Tibial artery (tissue), 4 donors: ENCODE measurements around the gene MKRN2OS.

Experiments
- DNase-seq, 2 donors: peaks; one replicate each; pipeline ENCODE4 v3.0.0-alpha.2; 2019
- H3K27ac ChIP-seq, 2 donors: fragments of 200-600 bp; sonication (generic) in 1 of 2; 1 replicate in 1 of 2; 2 replicates in 1 of 2; pipeline ENCODE4 v1.5.1; 2018 to 2019; ENCODE audit warnings: mild to moderate bottlenecking in 1 of 2
- H3K27me3 ChIP-seq, 2 donors: fragments of 200-600 bp; sonication (generic) in 1 of 2; one replicate each; pipeline versions ENCODE4 v1.5.1 to v1.6.0; 2016 to 2019
- H3K36me3 ChIP-seq, 3 donors: fragments of 200-600 bp; sonication (generic) in 2 of 3; one replicate each; pipeline ENCODE4 v1.5.1; 2016 to 2019; ENCODE audit warnings: mild to moderate bottlenecking in 2 of 3
- H3K4me1 ChIP-seq, 4 donors: fragments of 200-600 bp; sonication (generic) in 2 of 4; 1 replicate in 3 of 4; 2 replicates in 1 of 4; pipeline ENCODE4 v1.5.1; 2016 to 2019
- H3K4me3 ChIP-seq, 2 donors: fragments of 200-600 bp; sonication (generic) in 1 of 2; 1 replicate in 1 of 2; 2 replicates in 1 of 2; pipeline ENCODE4 v1.5.1; 2018 to 2019; ENCODE audit warnings: mild to moderate bottlenecking in 2 of 2
- H3K9me3 ChIP-seq, 3 donors: fragments of 200-600 bp; sonication (generic) in 1 of 3; one replicate each; pipeline ENCODE4 v1.5.1; 2016 to 2019
- CTCF ChIP-seq, 2 experiments: fragments of 200-600 bp in 1 of 2; fragments of 450-650 bp in 1 of 2; IDR thresholded peaks; one replicate each; pipeline ENCODE4 v1.5.1; 2017 to 2019; ENCODE audit warnings: antibody characterized with exemption in 2 of 2, mild to moderate bottlenecking in 1 of 2, moderate library complexity in 1 of 2
- intact Hi-C: fragments of 100-400 bp; cut with DNase I; formaldehyde crosslinking; loops from one replicate; pipeline ENCODE4 v1.15.0; 2023; ENCODE audit warnings: low total_unique reads

MKRN2OS gene

GRCh38 chr3:12513694-12514446 is 31.4 kb downstream of the MKRN2OS start:
- no peak overlapping the region for H3K27ac ChIP-seq
- intact Hi-C loops, result no loop called here
- no peak for DNase-seq
- H3K27me3 ChIP-seq, result no peaks in the 10 kb centered on the region
- H3K36me3 ChIP-seq, result peaks cover 0 to 16% (median 9%) of the 10 kb centered on the region in 3 donors
- H3K4me3 ChIP-seq, result no peak overlapping the region
- no peak for TF ChIP-seq CTCF (IDR thresholded peaks at IDR 0.05)
- H3K9me3 ChIP-seq, result no peaks in the 10 kb centered on the region
- peaks cover 0 to 9% (median 4%) of the 10 kb centered on the region in 4 donors for H3K4me1 ChIP-seq

- Histone ChIP-seq H3K9me3 (no peaks in the 10 kb centered on the region), H3K27ac (no peak overlapping the region), H3K4me1 (peaks cover 0 to 22% (median 9%) of the 10 kb centered on the region in 4 donors), H3K27me3 (no peaks in the 10 kb centered on the region), H3K4me3 (no peak overlapping the region), H3K36me3 (peaks cover 0 to 16% (median 9%) of the 10 kb centered on the region in 3 donors)
- TF ChIP-seq CTCF (IDR thresholded peaks at IDR 0.05), result no peak
- intact Hi-C loops, result no loop called here
- no peak for DNase-seq
Measured at GRCh38 chr3:12512534-12513118, 32.7 kb downstream of the MKRN2OS start.

- intact Hi-C loops, result no loop called here
- no peak overlapping the region for H3K4me3 ChIP-seq
- DNase-seq, result no peak
- no peaks in the 10 kb centered on the region for H3K27me3 ChIP-seq
- H3K27ac ChIP-seq, result peak overlapping the region; percentile 63 to 75
- no peak for TF ChIP-seq CTCF (IDR thresholded peaks at IDR 0.05)
- H3K36me3 ChIP-seq, result peaks cover 0 to 41% (median 1%) of the 10 kb centered on the region in 3 donors
- no peaks in the 10 kb centered on the region for H3K9me3 ChIP-seq
- H3K4me1 ChIP-seq, result peaks cover 0 to 26% (median 11%) of the 10 kb centered on the region in 4 donors
Measured at GRCh38 chr3:12509466-12509865, 35.8 kb downstream of the MKRN2OS start.

- Histone ChIP-seq H3K9me3 (no peaks in the 10 kb centered on the region), H3K27me3 (no peaks in the 10 kb centered on the region), H3K4me3 (peak overlapping the region in 1 of 2 donors; percentile 3), H3K4me1 (peaks cover 0 to 26% (median 11%) of the 10 kb centered on the region in 4 donors), H3K27ac (peak overlapping the region; percentile 63 to 75), H3K36me3 (peaks cover 7 to 50% (median 13%) of the 10 kb centered on the region in 3 donors)
- intact Hi-C loops, result no loop called here
- DNase-seq, result peak; percentile 40 to 70
- no peak for TF ChIP-seq CTCF (IDR thresholded peaks at IDR 0.05)
Measured at GRCh38 chr3:12508291-12508700, 37.0 kb downstream of the MKRN2OS start.

- Histone ChIP-seq H3K4me3 (peak overlapping the region in 1 of 2 donors; percentile 3), H3K4me1 (peaks cover 0 to 26% (median 11%) of the 10 kb centered on the region in 4 donors), H3K9me3 (no peaks in the 10 kb centered on the region), H3K36me3 (peaks cover 12 to 50% (median 18%) of the 10 kb centered on the region in 3 donors), H3K27me3 (no peaks in the 10 kb centered on the region), H3K27ac (peak overlapping the region; percentile 63 to 75)
- no peak for TF ChIP-seq CTCF (IDR thresholded peaks at IDR 0.05)
- intact Hi-C loops, result no loop called here
- no peak for DNase-seq
Measured at GRCh38 chr3:12507591-12508281, 37.6 kb downstream of the MKRN2OS start.
